GM18502 (cell line): ENCODE measurements around the gene POTEJ.
"Not testable (repeated sequence)": the region's sequence is repeated elsewhere in the genome, so short reads cannot be mapped to it uniquely, and the experiment has no call there.

ENCODE experiments used
- ATAC-seq: cut with Tn5 transposase; IDR thresholded peaks from one replicate; pipeline ENCODE4 v1.9.1; 2021; ENCODE audit warnings: mild to moderate bottlenecking; ENCODE audit not compliant: unreplicated experiment, poor library complexity

POTEJ gene

DNA sequence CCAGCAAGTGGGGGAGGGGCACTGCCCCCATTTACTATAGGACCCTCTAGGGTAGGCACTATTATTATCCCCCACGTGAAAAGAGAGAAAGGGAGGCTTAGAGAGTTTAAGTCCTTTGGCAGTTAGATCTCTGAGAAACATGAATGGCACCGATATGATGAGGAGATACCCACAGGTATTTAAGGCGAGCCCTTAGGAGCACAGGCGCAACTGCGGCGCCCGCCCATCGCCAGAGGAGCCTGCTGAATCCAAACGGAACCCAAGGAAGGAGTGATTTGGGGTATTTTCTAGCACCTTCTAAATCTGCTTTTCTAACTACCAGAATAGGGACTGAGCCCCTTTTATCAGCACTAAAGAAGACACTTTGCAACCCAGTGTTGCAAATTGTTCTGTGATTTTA is 11.3 kb upstream of the POTEJ start:
- ATAC-seq: not testable (repeated sequence)

DNA sequence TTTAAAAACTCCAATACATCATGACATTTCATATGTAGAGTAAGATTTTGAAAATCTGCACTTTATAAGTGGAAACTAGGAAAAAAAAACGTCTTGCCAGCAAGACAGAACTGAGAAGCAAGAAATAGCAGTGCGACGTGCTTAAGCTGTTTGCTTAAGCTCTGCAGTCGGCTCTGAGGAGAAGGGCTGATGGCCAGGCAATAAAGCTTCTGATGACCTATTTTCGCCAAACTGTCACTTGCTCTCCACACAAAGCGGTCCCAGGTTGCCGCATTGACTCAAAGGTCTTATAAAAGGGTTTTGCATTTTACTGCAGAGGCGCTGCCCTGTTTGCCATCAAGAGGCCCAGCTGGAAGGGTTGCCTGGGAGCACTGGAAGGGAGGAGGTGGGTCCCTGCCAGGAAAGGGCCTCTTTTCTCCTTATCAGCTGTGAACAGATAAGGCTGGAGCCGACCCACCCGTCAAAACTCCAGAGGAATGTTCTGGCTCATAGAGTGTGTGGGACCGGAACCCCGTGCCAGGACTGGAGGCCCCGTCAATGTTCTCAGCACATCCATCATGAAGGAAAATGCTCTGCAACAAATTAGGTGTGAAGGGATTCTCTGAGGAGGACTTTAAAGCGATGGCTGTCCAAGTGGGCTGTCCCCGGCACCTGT is 9.5 kb upstream of the POTEJ start:
- ATAC-seq: not testable (repeated sequence)

DNA sequence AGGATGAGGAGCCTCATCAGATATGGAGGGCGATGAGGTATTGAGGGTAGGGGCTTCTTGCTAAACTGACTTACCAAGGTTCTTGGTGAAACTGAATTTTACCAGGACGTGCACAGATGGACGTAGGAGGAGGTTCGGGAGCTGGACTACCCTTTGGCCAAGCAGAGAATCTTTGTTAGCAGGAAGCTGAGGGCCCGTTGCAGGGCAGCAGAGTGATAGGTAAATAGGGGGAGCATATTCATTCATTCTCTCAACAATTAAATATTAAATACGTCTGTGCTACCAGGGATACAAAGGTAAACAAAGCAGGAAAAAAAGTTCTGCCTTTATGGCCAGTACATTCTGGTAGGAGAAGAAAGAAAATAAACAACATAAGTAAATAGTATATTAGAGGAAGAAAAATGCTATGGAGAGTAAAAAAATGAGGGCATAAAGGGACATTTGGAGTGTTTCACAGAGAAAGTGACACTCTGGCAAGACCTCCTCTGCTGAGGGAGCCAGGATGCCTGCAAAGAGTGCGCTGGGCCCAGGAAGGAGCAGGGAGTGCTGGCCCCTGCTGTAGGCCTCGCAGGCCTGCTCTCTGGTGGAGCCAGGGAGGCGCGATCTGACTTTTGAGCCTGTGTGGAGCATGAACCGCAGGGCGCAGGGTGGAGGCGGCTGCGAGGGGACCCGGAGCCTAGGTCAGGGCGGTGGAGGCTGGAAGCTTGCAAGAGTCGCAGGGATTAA is 2.8 kb upstream of the POTEJ start:
- not testable (repeated sequence) for ATAC-seq

DNA sequence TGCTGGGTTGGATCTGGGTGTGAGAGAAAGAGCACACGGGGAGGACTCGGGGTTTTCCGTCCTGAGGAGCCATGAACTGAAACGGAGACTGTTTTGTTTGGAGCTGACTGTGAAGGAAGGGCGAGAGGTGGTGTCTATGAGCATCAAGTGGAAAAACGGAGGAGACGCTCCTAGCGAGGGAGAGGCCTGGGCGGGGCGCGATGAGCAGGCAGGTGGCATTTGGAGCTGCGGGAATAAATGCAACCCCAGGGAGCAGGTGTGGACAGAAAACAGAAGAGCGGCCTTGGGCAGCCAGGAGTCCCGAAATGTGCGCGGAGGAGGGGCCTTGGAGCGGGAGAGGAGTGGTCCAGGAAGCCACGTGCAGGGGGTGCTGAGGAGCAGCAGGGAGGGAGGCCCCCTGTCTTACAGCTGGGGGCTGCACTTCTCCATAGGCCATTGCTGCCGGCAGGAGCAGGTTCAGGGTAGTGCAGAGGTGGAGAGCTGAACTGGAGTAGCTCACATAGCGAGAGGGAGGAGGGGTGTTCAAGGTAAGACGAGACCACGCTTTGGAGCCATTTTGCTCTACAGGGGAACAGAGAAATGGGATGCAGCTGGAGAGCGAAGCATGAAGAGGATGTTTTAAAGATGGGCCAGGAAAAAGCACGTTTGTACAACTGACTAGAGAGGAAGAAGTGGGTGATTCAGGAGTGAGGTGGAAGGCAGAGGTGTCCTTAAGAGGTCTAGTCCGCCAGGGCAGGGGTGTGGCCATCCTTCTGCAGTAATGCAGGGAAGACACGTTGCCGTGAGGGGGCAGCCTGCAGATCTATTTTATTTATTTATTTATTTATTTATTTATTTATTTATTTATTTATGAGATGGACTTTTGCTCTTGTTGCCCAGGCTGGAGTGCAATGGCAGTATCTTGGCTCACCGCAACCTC is 2.0 kb upstream of the POTEJ start:
- not testable (repeated sequence) for ATAC-seq

DNA sequence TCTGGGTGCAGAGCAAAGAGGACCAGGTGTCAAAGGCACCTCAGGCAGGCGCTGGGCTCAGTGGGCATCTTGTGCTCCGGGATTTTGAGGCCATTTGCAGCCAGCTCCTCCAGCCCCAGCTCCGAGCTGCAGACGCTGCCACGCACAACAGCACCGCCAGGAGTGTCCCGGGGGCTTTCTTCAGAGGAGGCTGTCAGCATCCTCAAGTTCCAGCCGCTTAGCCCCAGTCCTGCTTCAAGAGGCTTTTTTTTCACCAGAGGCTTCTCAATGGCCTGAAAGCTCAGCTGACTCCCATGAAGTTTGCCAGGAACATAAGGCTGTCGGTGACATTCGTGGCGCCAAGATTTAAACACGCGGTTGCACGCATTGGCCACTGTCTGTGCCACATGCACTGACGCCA is 754 bp upstream of the POTEJ start:
- not testable (repeated sequence) for ATAC-seq

DNA sequence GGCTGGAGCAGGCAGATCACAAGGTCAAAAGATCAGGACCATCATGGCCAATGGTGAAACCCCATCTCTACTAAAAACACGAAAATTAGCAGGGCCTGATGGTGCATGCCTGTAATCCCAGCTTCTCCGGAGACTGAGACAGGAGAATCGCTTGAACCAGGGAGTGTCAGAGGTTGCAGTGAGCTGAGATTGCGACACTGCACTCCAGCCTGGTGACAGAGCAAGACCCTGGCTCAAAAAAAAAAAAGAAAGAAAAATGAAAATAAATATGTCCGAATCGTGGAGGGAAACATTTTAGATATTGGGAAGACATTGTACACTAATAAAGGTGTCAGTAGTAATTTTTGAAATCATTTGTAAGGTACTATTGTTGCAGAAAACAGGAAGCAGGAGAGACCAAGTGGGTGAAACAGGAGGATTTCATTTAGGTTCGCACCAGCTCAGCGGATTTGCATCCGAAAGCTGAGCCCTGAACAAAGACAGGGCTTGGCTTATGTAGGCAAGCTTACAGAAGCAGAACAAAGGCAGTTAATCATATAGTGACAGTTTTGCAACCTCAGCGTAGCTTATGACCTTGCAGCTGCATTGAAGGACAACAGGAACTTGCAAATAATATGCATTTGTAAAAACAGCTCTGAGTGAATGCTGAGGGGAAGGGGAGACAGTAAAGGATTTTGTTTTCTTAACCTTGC is 17.7 kb downstream of the POTEJ start:
- ATAC-seq: not testable (repeated sequence)

DNA sequence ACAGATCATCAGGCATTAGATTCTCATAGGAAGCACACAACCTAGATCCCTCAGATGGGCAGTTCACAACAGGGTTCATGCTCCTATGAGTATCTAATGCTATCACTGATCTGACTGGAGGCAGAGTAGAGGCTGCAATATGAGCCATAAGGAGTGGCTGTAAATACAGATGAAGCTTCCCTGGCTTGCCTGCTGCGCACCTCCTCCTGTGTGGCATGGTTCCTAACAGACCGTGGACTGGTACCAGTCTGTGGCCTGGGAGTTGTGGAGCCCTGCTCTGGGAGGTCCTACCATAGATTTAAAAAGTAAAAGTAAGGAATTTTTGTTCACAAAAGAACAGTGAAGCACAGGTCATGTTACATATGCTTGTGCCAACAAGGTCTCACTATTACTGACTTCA is 27.7 kb downstream of the POTEJ start:
- ATAC-seq: not testable (repeated sequence)

DNA sequence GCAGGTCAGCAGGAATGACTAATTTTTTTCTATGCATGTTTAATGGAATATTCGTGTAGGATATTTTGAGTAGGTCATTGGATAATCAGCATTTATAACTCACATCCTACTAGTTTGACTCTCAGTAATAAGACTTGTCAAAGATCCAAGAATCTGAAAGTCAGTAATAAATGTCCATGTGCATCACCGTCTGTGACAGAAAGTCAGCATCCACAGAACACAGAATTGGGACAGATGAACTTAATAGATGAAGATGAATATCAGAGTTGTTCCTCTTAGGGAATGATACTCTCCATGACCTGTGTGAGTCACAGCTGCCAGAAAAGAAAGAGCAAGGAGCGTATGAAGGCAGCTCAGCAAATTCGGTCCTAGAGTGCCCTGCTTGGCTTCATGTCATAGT is 30.4 kb downstream of the POTEJ start:
- ATAC-seq: not testable (repeated sequence)

DNA sequence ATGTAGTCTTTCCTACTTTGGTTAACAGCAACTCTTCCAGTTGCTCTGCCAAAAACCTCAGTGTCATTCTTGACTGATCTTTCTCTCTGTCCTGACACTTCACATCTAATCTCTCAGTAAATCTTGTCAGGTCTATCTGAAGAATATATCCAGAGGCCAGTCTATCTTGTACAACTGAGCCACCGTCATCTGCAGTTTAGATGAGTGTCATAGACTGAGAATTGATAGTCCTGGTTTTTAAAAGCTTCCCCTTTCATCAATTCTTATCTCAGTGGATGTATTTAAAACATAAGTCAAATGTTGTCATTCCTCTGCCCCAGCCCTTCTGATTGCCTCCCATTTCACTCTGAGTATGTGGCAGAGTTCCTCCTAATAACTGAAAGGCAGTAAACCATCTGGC is 38.0 kb downstream of the POTEJ start:
- ATAC-seq: not testable (repeated sequence)

DNA sequence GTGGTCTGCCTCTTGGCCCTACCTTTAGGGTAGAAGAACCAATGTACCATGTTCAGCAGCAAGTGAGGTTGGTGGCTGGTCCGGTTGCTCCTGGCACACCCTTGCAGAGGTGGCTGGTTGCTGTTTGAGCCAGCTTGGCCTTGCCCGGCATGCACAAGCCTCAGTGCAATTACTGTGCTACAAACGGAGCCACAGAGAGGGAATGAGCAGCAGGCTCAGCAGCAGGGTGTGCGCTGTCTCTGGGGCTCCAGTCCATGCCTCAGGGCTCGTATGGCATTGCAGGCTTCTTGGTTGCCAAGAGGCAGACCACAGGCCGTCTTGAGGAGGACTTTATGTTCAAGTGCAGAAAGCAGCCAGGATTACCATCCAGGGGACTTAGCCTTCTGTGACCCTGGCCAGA is 53.3 kb downstream of the POTEJ start:
- ATAC-seq: not testable (repeated sequence)

DNA sequence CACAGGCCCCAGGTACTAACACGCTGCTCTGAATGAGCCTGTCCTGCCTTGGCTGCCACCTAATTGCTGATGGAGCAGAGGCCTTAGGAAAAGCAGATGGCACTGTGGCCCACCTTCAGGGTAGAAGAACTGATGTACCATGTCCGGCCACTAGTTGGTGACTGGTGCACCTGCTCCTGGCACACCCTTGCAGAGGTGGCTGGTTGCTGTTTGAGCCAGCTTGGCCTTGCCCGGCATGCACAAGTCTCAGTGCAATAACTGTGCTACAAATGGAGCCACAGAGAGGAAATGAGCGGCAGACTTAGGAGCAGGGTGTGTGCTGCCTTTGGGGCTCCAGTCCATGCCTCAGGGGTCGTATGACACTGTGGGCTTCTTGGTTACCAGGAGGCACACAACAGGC is 54.4 kb downstream of the POTEJ start:
- not testable (repeated sequence) for ATAC-seq

DNA sequence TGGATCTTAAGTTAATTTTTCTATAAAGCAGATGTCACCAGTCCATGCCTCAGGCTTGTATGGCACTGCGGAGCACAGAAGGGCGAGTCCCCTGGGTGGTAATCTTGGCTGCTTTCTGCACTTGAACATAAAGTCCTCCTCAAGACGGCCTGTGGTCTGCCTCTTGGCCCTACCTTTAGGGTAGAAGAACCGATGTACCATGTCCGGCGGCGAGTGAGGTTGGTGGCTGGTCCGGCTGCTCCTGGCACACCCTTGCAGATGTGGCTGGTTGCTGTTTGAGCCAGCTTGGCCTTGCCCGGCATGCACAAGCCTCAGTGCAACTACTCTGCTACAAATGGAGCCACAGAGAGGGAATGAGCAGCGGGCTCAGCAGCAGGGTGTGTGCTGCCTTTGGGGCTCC is 56.3 kb downstream of the POTEJ start:
- not testable (repeated sequence) for ATAC-seq

DNA sequence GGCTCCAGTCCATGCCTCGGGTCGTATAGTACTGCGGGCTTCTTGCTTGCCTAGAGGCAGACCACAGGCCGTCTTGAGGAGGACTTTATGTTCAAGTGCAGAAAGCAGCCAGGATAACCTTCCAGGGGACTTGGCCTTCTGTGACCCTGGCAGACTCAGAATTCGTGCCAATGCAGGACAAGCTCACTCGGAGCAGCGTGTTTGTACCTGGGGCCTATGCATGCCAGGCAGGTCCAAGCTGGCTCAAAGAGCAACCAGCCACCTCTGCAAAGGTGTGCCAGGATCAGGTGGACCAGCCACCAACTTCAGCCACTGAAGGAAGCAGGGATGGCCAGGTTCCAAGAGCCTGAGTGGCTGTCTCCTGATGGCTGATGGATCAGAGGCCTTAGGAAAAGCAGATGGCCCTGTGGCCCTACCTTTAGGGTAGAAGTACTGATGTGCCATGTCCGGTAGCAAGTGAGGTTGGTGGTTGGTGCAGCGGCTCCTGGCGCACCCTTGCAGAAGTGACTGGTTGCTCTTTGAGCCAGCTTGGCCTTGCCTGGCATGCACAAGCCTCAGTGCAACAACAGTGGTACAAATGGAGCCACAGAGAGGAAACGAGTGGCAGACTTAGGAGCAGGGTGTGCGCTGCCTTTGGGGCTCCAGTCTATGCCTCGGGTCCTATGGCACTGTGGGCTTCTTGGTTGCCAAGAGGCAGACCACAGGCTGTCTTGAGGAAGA is 58.9 kb downstream of the POTEJ start:
- ATAC-seq: not testable (repeated sequence)

DNA sequence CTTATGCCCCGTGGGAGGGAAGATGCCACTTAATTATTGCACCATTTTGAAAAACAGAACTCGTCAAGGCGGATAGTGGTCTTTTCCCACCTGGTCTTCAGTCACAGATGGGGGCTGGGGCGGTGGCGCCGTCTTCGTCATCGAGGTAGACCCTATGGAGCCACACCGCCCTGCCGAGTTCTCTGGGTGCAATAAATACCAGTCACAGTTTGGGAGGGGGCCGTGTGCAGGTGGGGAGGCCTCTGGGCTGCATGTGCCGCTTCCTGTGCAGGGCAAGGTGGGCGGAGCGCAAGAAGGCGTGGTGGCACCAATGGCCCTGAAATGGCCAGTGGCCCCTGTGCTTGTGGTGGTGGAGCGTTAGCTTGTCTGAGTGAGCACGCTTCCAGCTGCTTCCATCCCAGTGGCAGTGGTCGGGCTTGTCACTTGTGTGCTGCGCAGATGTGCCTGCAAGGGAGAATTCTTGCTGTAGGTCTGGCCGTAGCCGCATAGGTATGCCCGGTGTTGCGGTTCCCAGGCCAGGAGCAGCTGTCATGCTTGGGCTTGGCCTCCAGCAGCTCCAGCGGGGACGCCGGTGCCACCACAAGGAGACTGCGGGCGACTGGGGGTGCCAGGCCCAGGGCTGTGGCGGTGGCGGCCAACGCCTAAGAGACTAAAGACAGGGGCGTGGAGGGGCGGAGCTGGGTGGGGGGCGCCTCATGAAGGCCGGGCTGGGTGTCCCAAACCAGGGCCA is 81.0 kb downstream of the POTEJ start:
- ATAC-seq: not testable (repeated sequence)

DNA sequence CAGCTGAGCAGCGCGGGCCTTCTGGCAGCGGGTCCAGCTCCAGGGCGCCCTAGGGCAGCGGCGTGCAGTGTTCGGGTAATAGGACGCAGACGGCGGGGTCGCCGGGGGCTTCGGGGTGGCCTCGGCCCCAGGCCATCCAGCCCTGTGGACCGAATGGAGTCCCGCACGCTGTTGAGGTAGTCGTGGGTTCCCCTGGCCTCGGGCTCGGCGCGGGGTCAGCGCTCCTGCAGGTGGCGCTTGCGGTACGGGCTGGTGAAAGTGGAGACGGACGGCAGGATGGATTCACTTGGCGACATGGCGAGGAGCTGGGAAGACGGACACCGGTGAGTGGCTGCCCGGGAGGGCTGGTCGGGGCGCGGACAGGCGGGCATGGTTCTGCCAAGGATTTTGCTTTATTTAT is 82.2 kb downstream of the POTEJ start:
- peak; percentile 47 for ATAC-seq

DNA sequence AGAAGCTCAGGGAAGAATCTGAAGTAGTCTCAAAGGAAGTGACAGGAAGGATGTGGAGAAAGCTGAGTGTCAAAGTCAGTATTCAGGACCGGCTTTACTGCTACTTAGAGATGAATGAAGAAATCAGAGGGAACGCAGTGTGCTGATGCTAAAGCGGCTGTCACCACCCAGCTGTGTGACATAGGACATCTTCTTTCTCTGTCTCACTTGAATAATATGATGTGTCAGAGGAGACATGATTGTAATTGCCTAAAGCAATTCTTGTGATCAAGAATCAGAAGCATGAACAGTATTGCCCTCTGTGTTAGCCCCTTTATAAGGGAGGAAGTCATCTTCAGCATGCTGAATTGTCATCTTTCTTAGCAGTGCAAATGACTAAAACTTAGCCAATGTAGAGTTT is 92.0 kb downstream of the POTEJ start:
- not testable (repeated sequence) for ATAC-seq
